GM19238 (cell line): Measurements from ENCODE around the gene VIP.

Experiments
- DNase-seq: peaks from one replicate; pipeline ENCODE4 v3.0.0; 2011; ENCODE audit warnings: low spot score; ENCODE audit not compliant: insufficient read length

The VIP gene

DNA sequence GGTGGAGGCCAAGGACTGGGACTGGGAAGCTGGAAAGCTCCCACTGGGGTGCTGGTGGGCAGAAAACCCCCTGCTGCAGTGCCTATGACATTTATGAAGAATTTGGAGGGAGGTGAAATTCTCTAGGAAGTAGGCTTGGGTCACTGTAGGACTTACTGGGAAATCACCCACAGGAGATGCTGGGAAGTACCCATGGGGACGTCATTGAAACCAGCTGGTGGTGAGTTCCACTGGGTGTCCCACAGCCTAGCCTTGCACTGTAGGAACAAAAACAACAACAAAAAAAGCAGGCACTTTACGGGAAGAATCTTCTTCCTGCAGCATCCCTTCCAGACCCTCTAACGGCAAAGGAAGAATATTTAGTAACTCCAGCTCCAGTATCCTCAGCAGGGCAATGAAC, 26.2 kb downstream of the VIP start:
- DNase-seq = no peak

DNA sequence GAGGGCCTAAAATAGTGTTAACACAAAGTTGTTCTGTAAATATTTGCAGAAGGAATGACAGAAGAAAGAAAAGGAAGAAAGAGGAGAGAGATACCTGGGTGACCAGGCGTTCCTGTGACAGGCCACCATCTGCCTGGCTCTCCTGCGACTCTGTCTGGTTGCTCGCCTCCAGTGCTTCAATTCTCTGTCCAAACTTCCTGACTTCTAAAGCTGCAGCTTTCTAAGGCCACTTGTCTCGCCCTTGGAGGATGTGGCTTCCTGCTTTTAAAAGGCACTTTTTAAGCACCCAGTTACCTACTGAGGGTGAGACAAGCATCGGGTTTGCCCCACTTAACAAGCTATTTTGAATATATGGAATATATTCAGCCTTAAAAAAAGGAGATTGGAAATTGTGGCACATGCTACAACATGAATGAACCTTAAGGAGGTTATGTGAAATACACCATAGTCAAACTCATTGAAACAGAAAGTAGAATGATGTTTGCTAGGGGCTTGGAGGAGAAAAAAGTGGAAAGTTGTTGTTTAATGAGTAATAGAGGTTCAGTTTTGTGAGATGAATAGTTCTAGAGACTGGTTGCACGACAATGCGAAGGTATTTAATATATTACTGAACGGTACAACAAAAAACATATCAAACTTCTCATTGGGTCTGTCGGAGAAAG, 32.8 kb downstream of the VIP start:
- DNase-seq = no peak

DNA sequence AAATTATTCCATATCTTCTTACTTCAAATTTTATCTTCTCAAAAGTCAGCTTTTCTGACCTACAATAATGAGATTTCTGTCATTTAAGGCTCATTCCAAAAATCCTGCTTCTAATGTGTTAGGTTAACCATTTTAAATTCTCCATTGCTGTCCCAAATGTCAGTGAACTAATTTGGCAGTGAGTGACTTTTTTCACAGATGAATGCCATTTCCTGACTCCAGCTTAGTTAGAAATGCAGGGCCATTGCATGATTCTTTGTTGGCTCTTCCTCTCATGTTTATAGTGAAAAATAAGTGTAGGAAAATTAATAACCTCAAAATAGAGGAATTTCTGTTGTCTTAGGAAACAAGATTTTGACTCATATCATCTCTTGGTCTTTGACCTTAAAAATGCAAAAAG, 44.1 kb downstream of the VIP start:
- no peak for DNase-seq

DNA sequence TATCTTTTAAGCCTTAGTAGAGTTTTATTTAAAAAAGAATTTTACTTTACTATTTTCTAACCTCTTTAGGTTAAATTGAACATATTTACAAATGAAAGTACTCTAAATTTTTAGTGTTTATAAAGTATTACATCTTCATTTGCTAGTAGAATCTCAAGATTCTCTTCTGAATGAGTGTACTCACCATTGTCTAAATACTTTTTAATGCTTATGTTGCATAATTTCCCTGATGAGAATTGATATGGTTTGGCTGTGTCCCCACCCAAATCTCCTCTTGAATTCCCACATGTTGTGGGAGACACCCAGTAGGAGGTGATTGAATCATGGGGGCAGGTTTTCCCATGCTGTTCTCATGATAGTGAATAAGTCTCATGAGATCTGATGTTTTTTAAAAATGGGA, 53.6 kb downstream of the VIP start:
- DNase-seq = no peak
